Epithelial cell of proximal tubule (primary cell): Measurements from ENCODE around the gene PDLIM5. TPM values are rescaled to one million over a fixed set of nuclear protein-coding genes. Genes with fewer than 3 reads are reported as not detected.

ENCODE experiments used
- DNase-seq: peaks from one replicate; pipeline ENCODE4 v3.0.0-alpha.2; 2011; ENCODE audit warnings: low read depth
- H3K4me3 ChIP-seq: 2 replicates; pipeline ENCODE4 v1.5.1; 2011; ENCODE audit warnings: low read depth, mild to moderate bottlenecking, low read length
- total RNA-seq: library from RNA; depleted of rRNA; stranded (reverse); fragments of >200 nt; gene quantifications from 2 replicates; pipeline ENCODE4 v1.2.3, GENCODE V29; 2015
- TF ChIP-seq, protein P1 (sequence below): conservative IDR thresholded peaks from 2 replicates; pipeline ENCODE4 v1.5.1; 2012; ENCODE audit warnings: low read depth, mild to moderate bottlenecking, low read length

PDLIM5 gene
- total RNA-seq, 1 donor from 2014 or later: 48.8 TPM

GRCh38 chr4:94642561-94642866 lies 190.8 kb downstream of the PDLIM5 start:
- H3K4me3 ChIP-seq: no peak overlapping the region
- peak; percentile 35 for DNase-seq
- TF ChIP-seq, protein P1, sequence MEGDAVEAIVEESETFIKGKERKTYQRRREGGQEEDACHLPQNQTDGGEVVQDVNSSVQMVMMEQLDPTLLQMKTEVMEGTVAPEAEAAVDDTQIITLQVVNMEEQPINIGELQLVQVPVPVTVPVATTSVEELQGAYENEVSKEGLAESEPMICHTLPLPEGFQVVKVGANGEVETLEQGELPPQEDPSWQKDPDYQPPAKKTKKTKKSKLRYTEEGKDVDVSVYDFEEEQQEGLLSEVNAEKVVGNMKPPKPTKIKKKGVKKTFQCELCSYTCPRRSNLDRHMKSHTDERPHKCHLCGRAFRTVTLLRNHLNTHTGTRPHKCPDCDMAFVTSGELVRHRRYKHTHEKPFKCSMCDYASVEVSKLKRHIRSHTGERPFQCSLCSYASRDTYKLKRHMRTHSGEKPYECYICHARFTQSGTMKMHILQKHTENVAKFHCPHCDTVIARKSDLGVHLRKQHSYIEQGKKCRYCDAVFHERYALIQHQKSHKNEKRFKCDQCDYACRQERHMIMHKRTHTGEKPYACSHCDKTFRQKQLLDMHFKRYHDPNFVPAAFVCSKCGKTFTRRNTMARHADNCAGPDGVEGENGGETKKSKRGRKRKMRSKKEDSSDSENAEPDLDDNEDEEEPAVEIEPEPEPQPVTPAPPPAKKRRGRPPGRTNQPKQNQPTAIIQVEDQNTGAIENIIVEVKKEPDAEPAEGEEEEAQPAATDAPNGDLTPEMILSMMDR: no peak

GRCh38 chr4:94648699-94649098 lies 197.0 kb downstream of the PDLIM5 start:
- TF ChIP-seq, protein P1: no peak
- no peak overlapping the region for H3K4me3 ChIP-seq
- no peak for DNase-seq

DNA sequence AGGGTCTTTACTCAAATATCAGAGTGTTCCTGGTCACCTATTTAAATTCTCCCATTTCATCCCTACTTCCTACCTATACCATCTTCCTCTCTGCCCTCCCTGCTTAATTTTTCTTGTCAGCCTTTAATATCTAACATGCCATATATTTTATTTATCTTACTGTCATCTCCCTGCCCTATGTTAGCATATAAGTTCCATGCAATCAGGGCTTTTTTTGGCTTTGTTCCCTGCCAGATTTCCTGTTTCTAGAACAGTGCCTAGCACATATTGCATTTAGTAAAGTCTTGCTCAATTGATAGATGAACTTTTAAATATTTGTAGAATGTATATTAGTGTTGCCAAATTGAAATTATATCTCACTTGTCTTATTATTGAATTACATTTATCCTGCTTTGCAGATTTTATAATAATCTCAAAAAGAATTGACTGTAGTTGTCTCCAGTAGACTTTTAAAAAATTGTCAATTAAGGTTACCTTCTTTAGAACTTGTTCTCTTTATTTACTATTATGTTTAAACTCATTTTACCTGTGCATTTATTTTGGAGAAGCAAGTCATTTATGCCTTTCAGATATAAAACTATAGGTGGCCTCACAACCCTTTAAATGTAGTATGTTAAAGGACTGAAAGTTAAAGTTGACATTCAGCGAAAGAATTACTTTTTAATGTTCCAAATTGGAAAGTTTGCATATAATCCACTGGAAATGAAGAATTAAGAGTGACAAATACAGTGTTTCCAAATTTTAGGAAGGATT lies 197.8 kb downstream of the PDLIM5 start:
- no peak overlapping the region for H3K4me3 ChIP-seq
- no peak for DNase-seq
- TF ChIP-seq, protein P1: no peak

DNA sequence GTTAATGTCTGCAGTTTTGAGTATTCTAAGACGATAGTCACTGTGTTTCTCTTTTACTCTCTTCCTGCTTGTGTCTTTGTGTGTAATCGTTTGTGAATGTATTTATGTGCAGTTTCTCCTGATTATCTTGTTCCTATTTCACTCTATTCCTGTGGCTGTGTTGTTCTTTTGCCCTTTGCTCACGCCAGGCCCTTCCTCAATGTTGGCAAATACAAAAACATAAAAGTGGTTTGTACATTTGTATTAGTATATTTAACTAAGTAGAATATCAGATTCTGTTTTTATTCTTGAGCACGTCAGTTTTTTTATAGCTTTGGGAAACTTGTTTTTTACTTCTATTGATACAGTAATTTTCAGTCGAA lies 198.4 kb downstream of the PDLIM5 start:
- no peak overlapping the region for H3K4me3 ChIP-seq
- TF ChIP-seq, protein P1: no peak
- no peak for DNase-seq

DNA sequence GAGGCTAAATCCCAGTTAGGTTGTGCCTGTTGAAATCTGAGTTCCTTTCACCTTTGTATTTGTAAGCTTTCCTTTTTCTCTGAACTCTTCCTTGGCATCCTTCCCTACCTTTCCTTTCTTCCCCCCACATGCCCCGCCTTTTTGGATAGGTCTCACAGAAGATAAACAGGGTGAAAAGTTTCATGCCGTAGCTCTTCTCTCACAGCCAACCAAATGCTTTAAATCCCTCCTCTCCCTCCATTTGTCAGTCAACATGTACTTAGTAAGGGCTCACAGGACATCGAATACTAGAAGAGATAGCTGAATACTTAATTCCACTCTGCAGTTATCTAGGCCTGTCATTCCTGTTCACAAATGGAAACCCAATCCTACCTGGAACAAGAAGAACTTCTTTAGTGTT lies 198.9 kb downstream of the PDLIM5 start:
- TF ChIP-seq, protein P1: no peak
- no peak overlapping the region for H3K4me3 ChIP-seq
- DNase-seq: no peak

DNA sequence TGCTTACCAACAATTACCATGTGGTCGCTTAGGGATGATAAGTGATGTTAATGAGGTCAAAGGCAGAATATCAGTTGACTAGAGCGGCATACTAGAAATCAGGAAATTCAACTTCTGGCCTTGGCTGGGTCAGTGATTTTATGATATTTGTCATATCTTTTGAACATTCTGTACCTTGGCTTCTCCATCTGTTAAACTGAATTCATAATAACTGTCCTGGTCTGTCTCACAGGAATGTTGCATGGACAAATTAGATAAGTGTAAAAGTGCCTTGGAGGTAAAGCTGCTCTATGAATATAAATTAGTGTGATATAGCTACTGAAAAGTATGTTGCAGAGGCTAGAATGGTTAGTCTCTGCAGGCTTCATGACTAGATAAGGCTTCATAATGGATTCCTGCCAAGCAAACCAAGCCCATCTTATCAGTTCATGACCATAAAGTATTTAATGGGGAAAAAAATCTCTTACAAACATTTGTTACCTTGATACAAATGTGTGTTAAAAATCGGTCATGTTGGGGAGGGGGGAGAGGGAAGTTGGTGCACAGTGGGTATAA lies 201.4 kb downstream of the PDLIM5 start:
- no peak overlapping the region for H3K4me3 ChIP-seq
- DNase-seq: no peak
- TF ChIP-seq, protein P1: no peak
